Hematopoietic multipotent progenitor cell treated with erythropoietin and hydrocortisone succinate and interleukin-3 and kit ligand, for 15 days (in vitro differentiated cells): Measurements from ENCODE around the gene POLR2E.
"Not testable (repeated sequence)": the region's sequence is repeated elsewhere in the genome, so short reads cannot be mapped to it uniquely, and the experiment has no call there.

ENCODE experiments used
- DNase-seq: peaks from one replicate; pipeline ENCODE4 v3.0.0-alpha.2; 2015; ENCODE audit warnings: low spot score

The POLR2E gene

DNA sequence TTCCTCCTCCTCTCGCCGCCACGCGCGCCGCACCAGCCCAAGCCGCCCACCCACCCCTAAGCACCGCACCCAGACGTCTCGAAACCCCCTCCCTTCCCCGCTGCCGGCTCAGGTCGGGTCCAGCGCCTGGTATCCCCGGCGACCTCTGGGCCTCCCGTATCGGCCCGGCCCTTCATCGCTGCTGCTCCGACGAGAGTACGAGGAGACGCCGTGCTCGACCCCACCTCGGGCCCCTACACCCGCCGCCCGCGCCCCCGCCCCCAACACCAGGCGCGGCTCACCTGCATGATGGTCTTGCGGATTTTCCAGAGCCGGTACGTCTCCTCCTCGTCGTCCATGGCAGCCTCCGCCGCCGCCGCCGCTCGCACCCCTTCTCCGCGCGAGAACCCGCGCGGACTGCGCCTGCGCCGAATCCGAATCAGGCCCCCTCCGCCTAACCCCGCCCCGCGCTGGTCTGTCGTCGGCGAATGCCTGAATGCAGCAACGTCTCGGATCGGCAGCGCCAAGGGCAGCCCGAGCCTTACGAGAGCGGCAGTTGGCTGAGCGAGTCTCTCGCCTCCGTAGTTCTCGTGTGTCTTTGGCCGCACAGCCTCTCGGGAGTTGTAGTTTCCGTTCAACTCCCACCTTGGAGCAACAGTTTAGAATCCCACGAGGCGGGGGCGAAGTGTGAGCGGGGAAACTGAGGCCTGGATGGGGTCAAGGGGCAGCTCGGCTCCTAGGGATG is at the start of gene POLR2E:
TSS of gene POLR2E (minus strand) at position 398 of the 724 bp plus-strand sequence. CDS start at position 338, 60 bp downstream.
- peak; percentile 98 for DNase-seq

DNA sequence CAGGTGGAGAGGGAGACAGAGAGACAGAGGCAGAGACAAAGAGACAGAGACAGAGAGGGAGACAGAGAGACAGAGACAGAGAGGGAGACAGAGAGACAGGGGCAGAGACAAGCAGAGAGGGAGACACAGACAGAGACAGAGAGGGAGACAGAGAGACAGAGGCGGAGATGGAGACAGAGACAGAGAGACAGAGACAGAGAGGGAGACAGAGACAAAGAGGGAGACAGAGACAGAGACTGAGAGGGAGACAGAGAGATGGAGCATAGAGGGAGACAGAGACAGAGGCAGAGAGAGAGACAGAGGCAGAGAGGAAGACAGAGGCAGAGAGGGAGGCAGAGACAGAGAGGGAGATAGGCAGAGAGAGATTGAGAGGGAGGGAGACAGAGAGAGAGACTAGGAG is 49.6 kb upstream of the POLR2E start:
- DNase-seq, result no peak

DNA sequence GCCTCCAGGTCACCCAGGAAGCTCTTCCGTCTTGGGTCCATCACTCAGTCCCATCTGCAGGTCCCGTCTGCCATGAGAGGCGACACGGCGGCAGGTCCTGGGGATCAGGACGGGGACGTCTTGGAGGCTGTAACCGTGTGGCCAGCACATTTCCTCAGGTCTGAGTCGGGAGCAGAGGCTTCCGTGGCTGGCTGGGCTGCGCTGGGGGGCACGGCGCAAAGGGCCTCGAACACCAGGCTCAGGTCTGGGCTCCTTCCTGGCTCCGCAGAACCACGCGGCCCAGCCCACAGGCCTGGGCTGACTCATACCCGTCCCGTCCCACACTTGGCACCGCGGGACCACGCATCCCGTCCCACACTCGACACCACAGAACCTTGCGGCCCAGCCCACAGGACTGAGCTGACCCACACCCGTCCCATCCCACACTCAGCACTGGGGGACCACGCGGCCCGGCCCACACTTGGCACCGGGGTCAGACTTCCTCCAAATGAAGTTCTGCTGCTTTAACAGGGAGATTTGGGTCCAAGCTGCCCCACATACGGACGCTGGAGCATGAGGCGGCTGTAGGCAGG is 48.7 kb upstream of the POLR2E start:
- no peak for DNase-seq

DNA sequence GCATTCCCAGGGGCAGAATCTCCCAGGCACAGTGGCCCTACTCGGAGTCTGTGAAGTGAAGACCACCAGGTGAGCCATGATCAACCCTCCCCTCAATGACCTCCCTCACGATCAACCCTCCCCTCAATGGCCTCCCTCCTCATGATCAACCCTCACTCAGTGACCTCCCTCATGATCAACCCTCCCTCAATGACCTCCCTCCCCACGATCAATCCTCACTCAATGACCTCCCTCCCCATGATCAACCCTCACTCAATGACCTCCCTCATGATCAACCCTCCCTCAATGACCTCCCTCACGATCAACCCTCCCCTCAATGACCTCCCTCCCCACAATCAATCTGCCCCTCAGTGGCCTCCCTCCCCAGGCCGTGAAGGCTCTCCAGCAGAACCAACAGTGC is 46.8 kb upstream of the POLR2E start:
- no peak for DNase-seq

DNA sequence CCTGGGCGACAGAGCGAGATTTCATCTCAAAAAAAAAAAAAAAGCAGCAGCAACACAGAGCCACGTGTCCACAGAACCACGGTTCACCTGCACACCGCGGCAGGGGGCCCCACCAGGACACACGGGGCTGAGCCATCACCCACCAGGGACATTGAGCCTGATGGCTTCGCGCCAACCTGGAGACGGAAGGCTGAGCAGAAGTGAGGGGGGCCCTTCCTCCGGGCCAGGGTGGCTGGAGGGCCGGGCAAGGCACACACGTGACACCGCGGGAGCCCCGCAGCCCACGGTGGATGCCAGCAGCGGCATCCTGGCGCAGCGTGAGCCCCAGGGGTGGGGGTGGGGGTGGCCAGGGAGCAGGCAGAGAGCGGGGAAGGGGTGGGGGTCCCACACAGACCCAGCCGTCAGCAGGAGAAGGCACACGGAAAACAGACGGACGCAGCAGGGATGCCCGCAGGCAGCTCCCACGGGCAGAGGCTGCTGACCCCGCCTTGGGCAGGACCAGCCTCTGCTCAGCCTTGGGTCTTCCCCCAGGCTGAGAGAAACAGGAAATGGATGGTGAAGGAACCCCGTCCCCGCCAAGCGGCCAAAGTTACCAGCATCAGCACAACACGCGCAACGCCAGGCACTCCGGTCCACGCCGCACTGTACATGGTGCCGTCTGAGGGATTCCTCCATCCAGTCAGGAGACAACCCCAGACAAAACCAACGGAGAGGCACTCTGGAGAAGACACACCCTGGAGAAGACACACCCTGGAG is 45.3 kb upstream of the POLR2E start:
- DNase-seq, result no peak

DNA sequence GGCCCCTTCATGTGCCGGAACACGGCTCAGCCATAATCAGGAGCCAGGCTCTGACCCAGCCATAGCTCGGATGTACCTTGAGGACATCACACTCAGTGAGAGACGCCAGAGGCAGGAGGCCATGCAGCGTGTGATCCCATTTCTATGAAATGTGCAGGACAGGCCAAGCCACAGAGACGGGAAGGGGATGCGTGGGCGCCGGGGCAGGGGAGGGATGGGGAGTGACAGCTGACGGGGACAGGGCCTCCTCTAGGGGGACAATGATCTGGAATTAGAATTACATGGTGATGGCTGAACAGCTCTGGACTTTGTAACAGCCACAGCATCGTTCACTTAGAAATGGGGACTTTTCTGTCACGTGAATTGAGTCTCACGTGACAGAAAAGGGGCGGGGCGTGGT is 44.0 kb upstream of the POLR2E start:
- no peak for DNase-seq

DNA sequence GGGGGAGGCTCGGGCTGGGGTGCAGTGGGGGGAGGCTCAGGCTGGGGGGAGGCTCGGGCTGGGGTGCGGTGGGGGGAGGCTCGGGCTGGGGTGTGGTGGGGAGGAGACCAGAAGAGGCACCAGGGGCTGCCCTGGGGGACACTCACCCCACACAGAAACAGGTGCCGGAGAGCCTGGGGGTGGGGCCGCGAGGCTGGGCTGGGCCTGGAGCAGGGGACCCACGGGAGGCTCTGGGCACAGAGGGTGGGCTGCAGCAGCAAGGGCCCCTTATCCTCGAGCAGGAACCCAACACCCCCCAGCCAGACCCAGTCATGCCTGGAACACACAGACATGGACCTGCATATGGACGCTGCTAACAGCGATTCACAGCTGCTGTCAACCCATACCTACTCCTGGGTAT is 42.9 kb upstream of the POLR2E start:
- DNase-seq, result no peak

DNA sequence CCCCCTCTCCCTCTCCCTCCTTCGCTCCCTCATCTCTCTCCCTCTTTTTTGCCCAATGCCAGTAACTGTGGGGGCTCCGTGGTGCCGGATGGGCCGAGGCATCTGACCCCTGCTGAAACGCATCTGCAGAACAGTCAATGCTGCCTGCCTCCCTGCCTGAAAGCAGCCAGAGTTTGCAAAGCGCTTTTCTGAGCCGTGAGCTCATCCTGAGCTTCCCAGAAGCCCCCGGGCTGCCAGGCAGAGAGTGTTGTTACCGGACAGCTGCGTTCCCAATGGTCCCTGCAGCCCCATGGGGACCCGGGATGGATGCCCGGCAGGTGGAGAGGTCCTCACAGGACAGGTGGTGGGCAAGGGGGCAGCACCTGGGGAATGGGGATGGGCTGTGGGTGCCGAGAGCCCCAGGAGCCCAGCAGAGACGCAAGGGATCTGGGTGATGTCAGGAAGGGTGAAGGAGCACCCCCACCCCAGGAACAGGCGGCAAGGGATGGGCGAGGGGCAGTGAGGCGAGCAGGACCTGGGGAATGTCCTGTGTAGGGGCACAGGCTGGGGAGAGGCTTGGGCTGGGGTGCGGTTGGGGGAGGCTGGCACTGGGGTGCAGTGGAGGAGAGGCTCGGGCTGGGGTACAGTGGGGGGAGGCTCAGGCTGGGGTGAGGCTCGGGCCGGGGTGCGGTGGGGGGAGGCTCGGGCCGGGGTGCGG is 41.6 kb upstream of the POLR2E start:
- DNase-seq, result no peak

DNA sequence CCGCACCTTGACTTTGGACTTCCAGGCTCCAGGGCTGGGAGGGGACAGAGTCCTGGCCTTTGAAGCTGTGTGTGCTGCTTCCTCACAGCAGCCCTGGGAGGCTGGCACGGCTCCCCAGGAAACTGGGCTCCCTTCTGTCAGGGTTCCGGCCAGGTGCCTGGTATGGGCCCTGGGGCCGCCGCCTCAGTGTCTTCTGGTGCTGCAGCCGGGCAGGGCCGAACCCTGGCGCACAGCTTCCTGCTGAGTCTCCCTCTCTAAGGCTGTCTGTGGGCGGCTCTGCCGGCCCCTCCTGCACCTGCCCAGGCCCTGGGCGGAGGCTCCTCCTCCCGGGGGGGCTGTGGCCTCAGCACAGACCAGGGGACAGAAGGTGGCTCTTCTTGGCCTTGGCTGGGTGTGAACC is 41.0 kb upstream of the POLR2E start:
- no peak for DNase-seq

DNA sequence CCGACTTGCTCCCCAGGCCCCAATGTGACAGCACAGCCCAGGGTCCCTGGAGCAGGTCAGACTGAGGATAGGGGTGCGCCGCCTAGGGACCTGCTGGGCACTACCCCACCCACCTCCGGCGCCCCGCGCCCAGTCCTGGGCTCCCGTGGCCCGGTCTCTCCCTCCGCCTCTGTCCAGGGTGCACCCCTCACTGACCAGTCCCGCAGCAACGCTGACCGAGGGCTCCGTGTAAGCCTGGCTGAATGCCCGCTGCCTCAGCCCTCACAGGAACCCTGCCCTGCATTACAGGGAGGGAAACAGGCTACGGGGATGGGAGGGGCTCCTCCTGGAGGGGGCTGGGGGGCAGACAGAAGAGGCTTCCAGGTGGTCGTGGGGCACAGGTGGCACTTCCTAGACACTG is 40.3 kb upstream of the POLR2E start:
- DNase-seq, result no peak

DNA sequence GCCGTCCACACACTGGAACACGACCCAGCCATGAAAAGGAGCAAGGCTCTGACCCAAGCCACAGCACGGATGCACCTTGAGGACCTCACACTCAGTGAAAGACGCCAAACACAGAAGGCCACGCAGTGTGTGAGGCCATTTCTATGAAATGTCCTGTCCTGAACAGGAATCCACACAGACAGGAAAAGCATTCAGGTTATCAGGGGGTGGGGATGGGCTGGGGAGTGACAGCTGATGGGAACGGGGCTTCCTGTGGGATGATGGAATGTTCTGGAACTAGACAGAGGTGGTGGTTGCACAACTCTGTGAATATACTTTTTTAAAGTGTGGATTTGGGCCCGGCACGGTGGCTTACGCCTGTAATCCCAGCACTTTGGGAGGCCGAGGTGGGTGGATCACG is 39.3 kb upstream of the POLR2E start:
- no peak for DNase-seq

DNA sequence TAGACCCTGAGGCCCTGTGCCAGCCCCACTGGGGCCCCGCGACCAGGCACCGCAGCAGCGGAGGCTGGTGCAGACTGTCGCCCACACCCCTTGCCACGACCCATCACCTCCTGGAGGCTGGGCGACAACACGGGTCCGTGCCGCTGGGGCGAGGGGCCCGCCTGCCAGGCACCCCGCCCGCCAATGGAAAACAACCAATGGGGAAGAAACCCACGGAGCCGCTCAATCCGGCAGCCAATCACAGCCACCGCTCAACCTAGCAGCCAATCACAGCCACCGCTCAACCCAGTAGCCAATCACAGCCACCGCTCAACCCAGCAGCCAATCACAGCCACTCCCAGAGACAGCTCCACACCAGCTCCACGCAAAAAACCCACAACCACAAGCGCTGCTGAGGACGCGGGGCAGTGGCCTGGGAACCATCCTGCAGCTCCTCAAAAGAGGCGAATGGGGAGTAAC is 38.3 kb upstream of the POLR2E start:
- DNase-seq, result no peak

DNA sequence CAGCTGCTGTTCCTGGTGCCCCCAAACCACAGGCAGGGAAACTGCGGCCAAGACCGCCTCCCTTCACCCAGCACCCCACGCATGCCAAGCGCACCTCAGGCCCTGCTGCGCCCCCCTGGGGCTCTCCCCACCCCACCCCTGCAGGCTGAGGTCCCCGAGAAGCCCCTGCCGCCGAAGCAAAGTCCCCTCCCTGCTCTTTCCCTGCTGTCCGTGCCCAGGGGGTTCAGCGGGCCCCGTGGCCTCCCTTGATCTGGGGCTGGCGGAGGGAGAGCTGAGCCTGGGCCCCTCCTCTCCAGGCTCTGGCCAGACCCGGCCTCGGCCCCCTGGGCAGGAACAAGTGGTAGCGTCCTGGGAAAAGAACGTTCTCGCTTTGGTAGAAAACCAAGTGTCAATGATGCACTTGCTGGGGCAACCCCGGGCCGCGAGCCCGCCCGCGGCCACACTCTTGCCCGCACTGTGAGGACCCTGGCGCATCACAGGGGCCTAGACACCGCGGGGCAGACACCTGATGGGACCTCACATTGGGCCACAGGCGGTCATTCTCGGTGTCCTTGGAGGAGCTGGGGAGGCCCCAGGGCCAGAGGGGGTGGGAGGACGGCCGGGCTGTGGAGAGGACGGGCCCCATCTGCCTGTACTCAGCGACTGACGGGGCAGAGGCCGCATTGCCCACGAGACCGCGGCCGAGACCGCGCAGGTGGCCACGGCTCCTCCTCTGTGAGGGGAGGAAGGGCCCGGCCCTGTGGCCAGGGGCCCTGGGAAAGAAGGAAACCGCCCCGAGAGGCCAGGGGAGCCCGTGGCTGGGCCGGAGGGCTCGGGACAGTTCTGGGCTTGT is 37.6 kb upstream of the POLR2E start:
- no peak for DNase-seq

DNA sequence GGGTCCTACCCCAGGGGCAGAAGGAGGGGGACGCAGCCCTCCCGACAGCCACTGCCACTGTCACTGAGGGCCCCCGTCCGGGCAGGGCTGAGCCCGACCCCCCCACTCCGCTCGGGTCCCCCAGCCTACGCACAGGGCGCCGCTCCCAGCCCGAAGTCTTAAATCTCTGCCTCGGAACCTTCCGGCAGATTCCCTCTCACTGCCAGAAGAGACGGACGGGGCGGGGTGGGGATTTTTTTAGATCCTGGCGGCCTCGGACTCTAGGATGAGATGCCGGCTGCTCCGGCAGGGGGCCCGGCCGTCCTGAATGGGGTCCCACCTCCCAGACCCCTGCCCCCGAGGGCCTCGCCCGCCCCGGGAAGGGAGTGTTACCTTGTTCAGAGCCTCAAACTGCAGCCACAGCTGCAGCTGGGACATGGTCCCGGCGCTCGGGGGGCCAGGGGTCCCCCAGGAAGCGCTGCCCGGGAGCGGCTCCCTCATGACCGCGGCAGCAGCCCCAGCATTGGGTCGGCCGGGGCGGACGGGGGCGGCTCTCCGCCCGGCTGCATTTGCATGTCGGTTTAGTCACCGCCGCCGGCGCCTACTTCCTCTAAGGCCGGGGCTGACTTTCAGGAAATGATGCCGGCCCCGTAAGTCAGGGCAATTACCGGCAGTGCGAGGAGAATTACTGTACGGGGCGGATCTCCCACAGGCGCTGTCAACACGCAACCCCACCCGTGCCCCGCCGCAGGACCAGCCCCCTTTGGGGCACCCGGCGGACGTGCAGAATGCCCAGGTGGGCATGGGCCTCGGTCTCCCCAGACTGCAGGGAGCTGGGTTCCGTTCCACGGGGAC is 36.8 kb upstream of the POLR2E start:
- no peak for DNase-seq

DNA sequence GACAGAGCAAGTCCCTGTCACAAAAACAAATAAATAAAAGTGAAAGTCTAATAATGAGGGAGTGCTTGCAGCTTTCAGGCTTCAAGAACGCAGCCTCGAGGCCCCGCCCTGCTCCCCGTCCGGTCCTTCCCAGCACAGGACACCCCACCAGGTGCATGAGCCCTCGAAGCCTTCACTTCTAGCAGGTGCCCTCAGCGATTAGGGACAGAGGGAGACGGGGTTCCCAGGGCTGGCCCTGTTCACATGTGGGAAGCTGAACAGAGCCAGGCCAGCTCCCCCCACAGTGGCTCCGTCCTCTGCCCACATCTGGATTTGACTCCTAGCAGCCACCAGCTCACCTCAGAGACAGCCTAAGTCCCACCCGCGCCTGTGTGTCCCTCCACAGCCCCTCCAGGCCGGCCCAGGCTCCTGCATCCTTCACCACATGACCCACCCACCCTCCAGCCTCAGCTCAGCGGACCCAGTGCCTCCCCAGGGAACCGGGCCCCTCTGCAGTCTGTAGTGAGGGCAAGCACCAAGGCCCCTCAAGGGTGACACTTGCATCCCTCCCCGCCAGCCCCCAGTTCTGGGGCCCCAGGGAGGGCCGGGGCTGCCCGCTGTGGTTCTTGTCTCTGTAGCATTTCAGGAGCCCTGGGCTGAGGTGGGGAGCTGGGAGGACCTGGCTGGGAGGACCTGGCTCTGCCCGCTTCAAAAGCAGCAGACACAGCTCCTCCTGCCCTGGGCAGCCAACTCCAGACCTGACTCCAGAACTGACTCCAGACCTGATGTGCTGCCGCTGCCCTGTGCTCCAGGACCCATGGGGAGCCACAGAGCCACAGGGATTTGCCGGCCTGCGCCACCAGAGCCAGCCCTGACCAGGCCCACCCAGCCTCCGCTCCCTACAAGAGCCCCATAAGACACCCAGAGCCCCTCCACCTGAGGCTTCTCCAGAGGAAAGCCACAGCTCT is 35.9 kb upstream of the POLR2E start:
- DNase-seq, result no peak

DNA sequence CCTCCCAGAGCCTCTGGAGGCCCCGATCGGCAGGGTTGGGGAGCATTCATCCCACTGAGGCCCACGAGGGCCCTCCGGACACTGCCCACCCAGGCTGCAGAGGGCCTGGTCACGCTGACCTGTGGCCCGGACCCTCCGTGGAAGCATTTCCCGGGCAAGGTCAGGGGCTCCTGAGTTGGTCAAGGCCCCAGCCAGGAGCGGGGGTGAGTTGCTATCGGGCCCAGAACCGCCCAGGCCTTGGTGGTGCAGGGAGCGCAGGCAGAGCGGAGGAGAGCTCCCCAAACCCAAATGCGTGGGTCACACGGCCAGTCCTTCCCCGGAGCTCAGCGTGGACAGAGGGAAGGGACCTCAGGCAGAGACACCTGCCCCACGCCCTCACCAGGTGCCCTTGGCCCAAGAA is 34.4 kb upstream of the POLR2E start:
- no peak for DNase-seq

DNA sequence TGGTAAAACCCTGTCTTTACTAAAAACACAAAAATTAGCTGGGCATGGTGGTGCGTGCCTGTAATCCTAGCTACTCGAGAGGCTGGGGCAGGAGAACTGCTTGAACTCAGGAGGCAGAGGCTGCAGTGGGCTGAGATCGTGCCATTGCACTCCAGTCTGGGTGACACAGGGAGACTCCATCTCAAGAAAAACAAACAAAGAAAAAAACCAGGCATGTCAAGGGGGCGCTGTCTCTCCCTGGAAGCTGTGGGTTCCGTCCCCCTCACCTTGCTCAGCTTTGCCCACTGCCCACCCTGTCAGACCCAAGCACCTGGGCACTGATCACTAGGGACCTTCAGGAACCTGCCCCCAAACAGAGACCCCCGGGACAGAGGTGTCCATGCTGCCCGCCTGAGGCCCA is 33.9 kb upstream of the POLR2E start:
- DNase-seq, result not testable (repeated sequence)

DNA sequence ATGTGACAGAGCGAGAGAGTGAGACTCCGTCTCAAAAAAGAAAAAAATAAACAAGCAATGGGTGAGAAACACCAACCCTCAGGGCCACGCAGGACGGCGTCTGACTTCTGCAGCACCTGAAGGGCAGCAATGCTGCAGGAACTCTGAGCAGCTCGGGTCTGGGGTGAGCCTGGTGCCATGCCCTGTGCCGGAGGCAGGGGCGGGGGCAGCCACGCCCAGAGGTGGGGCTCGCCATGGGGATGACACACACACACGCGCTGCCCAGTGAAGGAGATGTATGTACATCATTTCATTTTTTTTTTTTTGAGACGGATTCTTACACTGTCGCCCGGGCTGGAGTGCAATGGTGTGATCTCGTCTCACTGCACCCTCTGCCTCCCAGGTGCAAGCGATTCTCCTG is 32.9 kb upstream of the POLR2E start:
- DNase-seq, result peak; percentile 23

DNA sequence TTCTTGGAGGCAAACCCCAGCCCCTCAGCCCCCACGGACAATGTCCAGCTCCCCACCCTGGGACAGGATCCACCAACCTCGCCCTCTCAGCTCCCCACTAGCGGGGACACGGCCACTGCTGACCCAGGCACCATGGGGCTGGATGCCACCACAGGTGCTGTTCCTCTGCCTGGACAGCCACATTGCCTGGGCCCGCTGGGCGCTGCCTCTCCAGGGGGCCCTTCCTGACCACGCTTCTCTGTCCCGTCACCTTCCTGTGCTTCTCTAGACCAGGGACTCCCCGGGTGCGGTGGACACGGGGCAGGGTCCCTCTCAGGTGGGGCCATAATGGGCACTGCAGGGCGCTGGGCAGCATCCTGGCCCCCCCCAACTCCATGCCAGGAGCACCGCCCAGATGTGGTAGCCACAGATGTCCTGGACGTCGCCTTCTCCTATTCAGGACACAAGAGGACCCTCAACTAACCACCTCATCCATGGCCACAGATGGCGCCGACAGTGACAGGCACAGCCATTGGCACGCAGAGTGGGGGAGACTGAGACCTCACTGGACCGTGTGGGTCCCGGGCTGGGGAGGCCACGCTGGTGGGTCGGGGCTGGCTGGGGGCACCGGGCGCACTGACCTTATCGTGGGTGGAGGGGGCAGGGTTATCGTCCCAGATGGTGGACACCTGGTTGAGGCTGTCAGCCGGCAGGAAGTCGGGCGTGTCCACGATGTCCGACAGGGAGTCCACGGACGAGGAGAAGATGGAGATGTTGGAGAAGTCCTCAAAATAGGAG is 32.0 kb upstream of the POLR2E start:
- no peak for DNase-seq
